Lower leg skin (tissue), 4 donors: ENCODE results near the gene CHST12. TPM values are rescaled to one million over a fixed set of nuclear protein-coding genes. Genes with fewer than 3 reads are reported as not detected.

ENCODE experiments used
- DNase-seq, 2 donors: peaks; one replicate each; pipeline ENCODE4 v3.0.0-alpha.2; 2019; ENCODE audit warnings: low spot score in 2 of 2
- H3K4me3 ChIP-seq: fragments of 200-600 bp; sonication (generic); 2 replicates; pipeline ENCODE4 v1.5.1; 2017; ENCODE audit warnings: mild to moderate bottlenecking, low read depth; ENCODE audit not compliant: poor library complexity, severe bottlenecking
- CTCF ChIP-seq, 3 donors: fragments of 450-650 bp; IDR thresholded peaks; one replicate each; pipeline ENCODE4 v1.5.1; 2016; ENCODE audit warnings: antibody characterized with exemption in 3 of 3, mild to moderate bottlenecking in 3 of 3, moderate library complexity in 2 of 3
- POLR2A ChIP-seq, 2 donors: fragments of 450-650 bp; IDR thresholded peaks; one replicate each; pipeline ENCODE4 v1.6.1; 2016 to 2017; ENCODE audit warnings: antibody characterized with exemption in 2 of 2, mild to moderate bottlenecking in 1 of 2, moderate library complexity in 1 of 2
- WGBS, 2 donors: methylation state at CpG; one replicate each; pipeline ENCODE4 v1.1.5; 2018; 5-methylcytosine and 5-hydroxymethylcytosine counted together
- intact Hi-C: fragments of 100-400 bp; cut with DNase I; formaldehyde crosslinking; loops from one replicate; pipeline ENCODE4 v1.15.0; 2023; ENCODE audit warnings: low total_unique reads
- total RNA-seq, 4 donors: library from RNA; depleted of rRNA; stranded (reverse); fragments of >200 nt; gene quantifications; one replicate each; pipeline ENCODE4 v1.1.0, GENCODE V29; 2016

The CHST12 gene
- total RNA-seq, 4 donors from 2014 or later, result 23.7 to 34.3 (median 26.8) TPM

- no peak for TF ChIP-seq POLR2A (IDR thresholded peaks at IDR 0.05)
- no peak for TF ChIP-seq CTCF (IDR thresholded peaks at IDR 0.05)
- no peak overlapping the region for H3K4me3 ChIP-seq
- 55 to 64% methylated on average over 10 to 11 of the region's 11 CpGs for WGBS, 2 donors
- DNase-seq, result no peak
- intact Hi-C loops, result no loop called here
Observed at GRCh38 chr7:2493205-2494164, 90.1 kb downstream of the CHST12 start.

GRCh38 chr7:2494191-2495130 lies 91.0 kb downstream of the CHST12 start:
- 57 to 58% methylated on average over 22 to 26 of the region's 32 CpGs for WGBS, 2 donors
- DNase-seq, result no peak
- TF ChIP-seq POLR2A (IDR thresholded peaks at IDR 0.05) (no peak), CTCF (IDR thresholded peaks at IDR 0.05) (no peak)
- no peak overlapping the region for H3K4me3 ChIP-seq
- intact Hi-C loops, result no loop called here

- no peak for DNase-seq
- H3K4me3 ChIP-seq, result no peak overlapping the region
- TF ChIP-seq CTCF (IDR thresholded peaks at IDR 0.05), result no peak
- 69% methylated on average over 21 to 24 of the region's 25 CpGs for WGBS, 2 donors
- intact Hi-C loops, result no loop called here
Observed at GRCh38 chr7:2495418-2496299, 92.2 kb downstream of the CHST12 start.

- 81 to 89% methylated on average over 9 of the region's 9 CpGs for WGBS, 2 donors
- no peak for DNase-seq
- intact Hi-C loops, result no loop called here
- TF ChIP-seq CTCF (IDR thresholded peaks at IDR 0.05), result no peak
- no peak for TF ChIP-seq POLR2A (IDR thresholded peaks at IDR 0.05)
- no peak overlapping the region for H3K4me3 ChIP-seq
Observed at GRCh38 chr7:2496375-2496774, 93.0 kb downstream of the CHST12 start.

- 100% methylated on average over 3 of the region's 3 CpGs for WGBS, 2 donors
- no peak for DNase-seq
- intact Hi-C loops, result no loop called here
- TF ChIP-seq POLR2A (IDR thresholded peaks at IDR 0.05) (no peak), CTCF (IDR thresholded peaks at IDR 0.05) (no peak)
- no peak overlapping the region for H3K4me3 ChIP-seq
Observed at GRCh38 chr7:2497065-2497464, 93.7 kb downstream of the CHST12 start.
